SK-N-SH (cell line): ENCODE results near the gene ASAP2. TPM values are rescaled to one million over a fixed set of nuclear protein-coding genes. Genes with fewer than 3 reads are reported as not detected.

Source experiments
- CTCF ChIA-PET: fragments of 300-600, 350-600 bp; formaldehyde crosslinking; extraction: SDS; loops from one replicate; lab custom pipeline; 2021; lab: Yijun Ruan, JAX
- POLR2A ChIA-PET: fragments of 350-600 bp; sonication (Branson Sonifier 250); formaldehyde crosslinking; extraction: SDS; loops from one replicate; lab custom pipeline; 2020; ENCODE audit warnings: antibody characterized with exemption, inconsistent platforms; lab: Yijun Ruan, JAX
- DNase-seq: peaks from one replicate; pipeline ENCODE4 v3.0.0; 2012
- H2AFZ ChIP-seq: fragments of 200-600 bp; sonication (generic); 2 replicates; pipeline ENCODE4 v1.8.1; 2016; ENCODE audit warnings: antibody characterized with exemption, mild to moderate bottlenecking, low read depth
- H3F3A ChIP-seq: fragments of 200-600 bp; sonication (generic); replicated peaks from 2 replicates; pipeline ENCODE3; 2016; ENCODE audit warnings: antibody characterized with exemption, mild to moderate bottlenecking; ENCODE audit not compliant: insufficient read depth
- H3K27ac ChIP-seq, 2 experiments: fragments of 200-500 bp in 1 of 2; fragments of 200-600 bp in 1 of 2; sonication (Bioruptor generic) in 1 of 2; sonication (generic), shearing (Covaris generic) in 1 of 2; 2 replicates each; pipeline versions ENCODE4 v1.5.1 to v1.6.1; 2014 to 2016; ENCODE audit warnings: low read depth in 2 of 2, inconsistent platforms in 1 of 2, low read length in 1 of 2, mild to moderate bottlenecking in 1 of 2, mixed read lengths in 1 of 2
- H3K27me3 ChIP-seq: fragments of 200-600 bp; sonication (generic), shearing (Covaris generic); 2 replicates; pipeline ENCODE4 v1.6.1; 2016; ENCODE audit warnings: mixed run types; ENCODE audit not compliant: insufficient read depth
- H3K36me3 ChIP-seq, 2 experiments: fragments of 200-500 bp in 1 of 2; fragments of 200-600 bp in 1 of 2; sonication (Bioruptor generic) in 1 of 2; sonication (generic) in 1 of 2; replicated peaks in 1 of 2; 2 replicates each; pipeline versions ENCODE3 to v1.5.1; 2014 to 2016; ENCODE audit warnings: low read length in 1 of 2, mild to moderate bottlenecking in 1 of 2; ENCODE audit not compliant: insufficient read depth in 2 of 2, control insufficient read depth in 1 of 2
- H3K4me1 ChIP-seq, 2 experiments: fragments of 200-500 bp in 1 of 2; fragments of 200-600 bp in 1 of 2; sonication (Bioruptor generic) in 1 of 2; sonication (generic), shearing (Covaris generic) in 1 of 2; 2 replicates each; pipeline versions ENCODE4 v1.5.1 to v1.6.1; 2014 to 2016; ENCODE audit warnings: low read depth in 1 of 2, low read length in 1 of 2, mixed run types in 1 of 2; ENCODE audit not compliant: insufficient read depth in 2 of 2, control insufficient read depth in 1 of 2
- H3K4me2 ChIP-seq: fragments of 200-600 bp; sonication (generic), shearing (Covaris generic); 2 replicates; pipeline ENCODE4 v1.6.1; 2017; ENCODE audit warnings: mixed run types
- H3K4me3 ChIP-seq, 2 experiments: fragments of 200-500 bp in 1 of 2; fragments of 200-600 bp in 1 of 2; sonication (Bioruptor generic) in 1 of 2; sonication (generic), shearing (Covaris generic) in 1 of 2; 2 replicates each; pipeline versions ENCODE4 v1.5.1 to v1.8.1; 2014 to 2016; ENCODE audit warnings: low read depth in 2 of 2, inconsistent platforms in 1 of 2, low read length in 1 of 2, mild to moderate bottlenecking in 1 of 2, mixed read lengths in 1 of 2, moderate library complexity in 1 of 2
- H3K79me2 ChIP-seq: fragments of 200-600 bp; sonication (generic); 2 replicates; pipeline ENCODE4 v1.8.1; 2017; ENCODE audit warnings: mild to moderate bottlenecking; ENCODE audit not compliant: insufficient read depth
- H3K9ac ChIP-seq: fragments of 200-600 bp; sonication (generic); 2 replicates; pipeline ENCODE4 v1.6.1; 2017; ENCODE audit warnings: mixed run types
- H3K9me2 ChIP-seq: fragments of 200-600 bp; sonication (generic); 2 replicates; pipeline ENCODE4 v1.6.1; 2017; ENCODE audit warnings: mixed run types
- H3K9me3 ChIP-seq: fragments of 200-600 bp; sonication (generic); 2 replicates; pipeline ENCODE4 v1.6.1; 2017; ENCODE audit warnings: mixed run types, mild to moderate bottlenecking, moderate library complexity
- H4K20me1 ChIP-seq: fragments of 200-600 bp; sonication (generic); 2 replicates; pipeline ENCODE4 v1.6.1; 2017; ENCODE audit warnings: mild to moderate bottlenecking, mixed run types; ENCODE audit not compliant: insufficient read depth
- EP300 ChIP-seq, 2 experiments: IDR thresholded peaks; 2 replicates each; pipeline versions ENCODE4 v1.4.0 to v1.6.1; 2012; ENCODE audit warnings: borderline replicate concordance in 1 of 2, low read depth in 1 of 2, low read length in 1 of 2
- EZH2phosphoT487 ChIP-seq: fragments of 200-600 bp; sonication (generic); IDR thresholded peaks from 2 replicates; pipeline ENCODE4 v1.6.1; 2017; ENCODE audit warnings: low read depth, mixed run types, mild to moderate bottlenecking, antibody characterized with exemption, moderate library complexity, borderline replicate concordance
- FOSL2 ChIP-seq: IDR thresholded peaks from 2 replicates; pipeline ENCODE4 v1.4.0; 2012; ENCODE audit warnings: low read depth, mild to moderate bottlenecking, moderate library complexity, borderline replicate concordance
- FOXM1 ChIP-seq: IDR thresholded peaks from 2 replicates; pipeline ENCODE4 v1.4.0; 2012; ENCODE audit warnings: low read depth, mild to moderate bottlenecking
- GATA2 ChIP-seq: sonication (generic); formaldehyde crosslinking; IDR thresholded peaks from 2 replicates; pipeline ENCODE4 v1.5.0; 2020; ENCODE audit warnings: mild to moderate bottlenecking, missing genetic modification reagents
- JUND ChIP-seq: IDR thresholded peaks from 2 replicates; pipeline ENCODE4 v1.4.0; 2012
- MAX ChIP-seq: IDR thresholded peaks from 2 replicates; pipeline ENCODE4 v1.4.0; 2012; ENCODE audit warnings: low read depth
- MEF2A ChIP-seq: IDR thresholded peaks from 2 replicates; pipeline ENCODE4 v1.4.0; 2012; ENCODE audit warnings: low read depth, borderline replicate concordance
- NRF1 ChIP-seq: IDR thresholded peaks from 2 replicates; pipeline ENCODE4 v1.6.1; 2012; ENCODE audit warnings: low read depth, mild to moderate bottlenecking, low read length
- PBX3 ChIP-seq: IDR thresholded peaks from 2 replicates; pipeline ENCODE4; 2012
- RAD21 ChIP-seq: IDR thresholded peaks from 2 replicates; pipeline ENCODE4 v1.6.1; 2012; ENCODE audit warnings: mild to moderate bottlenecking, low read length
- REST ChIP-seq: IDR thresholded peaks from 2 replicates; pipeline ENCODE4 v1.6.1; 2012; ENCODE audit warnings: mild to moderate bottlenecking, low read depth, low read length, moderate library complexity
- RFX5 ChIP-seq: IDR thresholded peaks from 2 replicates; pipeline ENCODE4 v1.6.1; 2012; ENCODE audit warnings: mild to moderate bottlenecking, improper control_type of control experiment, low read length
- TAF1 ChIP-seq: IDR thresholded peaks from 2 replicates; pipeline ENCODE4 v1.6.1; 2012; ENCODE audit warnings: low read depth, mild to moderate bottlenecking, low read length, moderate library complexity, borderline replicate concordance
- TCF12 ChIP-seq: IDR thresholded peaks from 2 replicates; pipeline ENCODE4 v1.4.0; 2012
- TEAD4 ChIP-seq: IDR thresholded peaks from 2 replicates; pipeline ENCODE4 v1.4.0; 2012; ENCODE audit warnings: mild to moderate bottlenecking, borderline replicate concordance; ENCODE audit not compliant: insufficient read depth
- USF2 ChIP-seq: fragments of 150-350 bp; IDR thresholded peaks from 2 replicates; pipeline ENCODE4 v1.6.1; 2017; ENCODE audit warnings: antibody characterized with exemption, low read length, low read depth, borderline replicate concordance
- YY1 ChIP-seq: IDR thresholded peaks from 2 replicates; pipeline ENCODE4 v1.4.0; 2012; ENCODE audit warnings: low read depth, mild to moderate bottlenecking
- ZBTB33 ChIP-seq: IDR thresholded peaks from 2 replicates; pipeline ENCODE4 v1.4.0; 2012; ENCODE audit warnings: low read depth, borderline replicate concordance
- whole genome bisulfite sequencing: methylation state at CpG from one replicate; pipeline ENCODE4 v1.1.6; 2017; ENCODE audit warnings: low lambda C conversion rate; 5-methylcytosine and 5-hydroxymethylcytosine counted together
- polyA plus RNA-seq, 3 experiments: library from polyadenylated mRNA; depleted of rRNA; stranded (reverse); fragments of >200 nt; gene quantifications; 2 replicates each; pipeline ENCODE4 v1.2.3, GENCODE V29; 2012

Gene ASAP2
- polyA plus RNA-seq, 1 of the 3 experiments (the other 2 are of a cell fraction), result 37.9 TPM

GRCh38 chr2:9382604-9383235, 176.1 kb downstream of the ASAP2 start:
- TF ChIP-seq MAX, result no peak
- no peak for TF ChIP-seq TEAD4
- no peak for TF ChIP-seq ZBTB33
- no peak for TF ChIP-seq EZH2phosphoT487
- TF ChIP-seq GATA2, result no peak
- peak; percentile 52 for TF ChIP-seq PBX3
- peak in 1 of 2 experiments; percentile 38; a peak in 1 of 4 replicates for TF ChIP-seq EP300 (IDR thresholded peaks at IDR 0.05; ENCODE audit: borderline replicate concordance in 1 of 2, low read depth in 1 of 2, low read length in 1 of 2)
- TF ChIP-seq USF2, result no peak
- TF ChIP-seq REST, result no peak
- no peak for TF ChIP-seq YY1
- no peak for TF ChIP-seq FOXM1
- TF ChIP-seq MEF2A, result no peak
- peak; percentile 37 for TF ChIP-seq TCF12
- TF ChIP-seq JUND, result peak; percentile 48; the same call in 1 of the 2 replicates
- no peak for TF ChIP-seq RAD21
- TF ChIP-seq TAF1, result no peak
- no peak for TF ChIP-seq RFX5
- TF ChIP-seq NRF1, result no peak
- TF ChIP-seq FOSL2, result peak; percentile 66
- DNase-seq, result no peak
- Histone ChIP-seq H3K4me2 (no peak overlapping the region), H3K36me3 (peaks cover 49 to 73% of the 10 kb centered on the region in 2 experiments), H3F3A (peaks cover 30% of the 10 kb centered on the region), H3K9ac (no peak overlapping the region), H3K27me3 (no peaks in the 10 kb centered on the region), H3K27ac (peak overlapping the region in 1 of 2 experiments; percentile 97; a peak in 3 of 4 replicates), H3K9me2 (no peaks in the 10 kb centered on the region), H3K4me3 (no peak overlapping the region), H3K9me3 (no peaks in the 10 kb centered on the region), H3K79me2 (peaks cover 7% of the 10 kb centered on the region; the same call in 1 of the 2 replicates), H3K4me1 (peaks cover 35 to 45% of the 10 kb centered on the region in 2 experiments), H2AFZ (no peak overlapping the region), H4K20me1 (no peaks in the 10 kb centered on the region)
- ChIA-PET POLR2A (no interaction called here), CTCF (interaction anchor here (0.6 to 1.5 kb wide), 3 partner anchors 9 to 93 kb away, joined by 3 to 4 read pairs (median 3); no protein-coding TSS in a partner anchor)
- 75% methylated on average over 6 of the region's 6 CpGs for WGBS
